Daoy (cell line): ENCODE measurements around the gene PDE8B. TPM values are rescaled to one million over a fixed set of nuclear protein-coding genes. Genes with fewer than 3 reads are reported as not detected.

Source experiments
- DNase-seq: peaks from one replicate; pipeline ENCODE4 v3.0.0-alpha.2; 2015; ENCODE audit warnings: low read depth
- total RNA-seq: library from RNA; depleted of rRNA; stranded (reverse); fragments of >200 nt; shearing (Covaris generic); gene quantifications from 2 replicates; pipeline ENCODE4 v1.2.3, GENCODE V29; 2014; rRNA removed

The PDE8B gene, protein sequence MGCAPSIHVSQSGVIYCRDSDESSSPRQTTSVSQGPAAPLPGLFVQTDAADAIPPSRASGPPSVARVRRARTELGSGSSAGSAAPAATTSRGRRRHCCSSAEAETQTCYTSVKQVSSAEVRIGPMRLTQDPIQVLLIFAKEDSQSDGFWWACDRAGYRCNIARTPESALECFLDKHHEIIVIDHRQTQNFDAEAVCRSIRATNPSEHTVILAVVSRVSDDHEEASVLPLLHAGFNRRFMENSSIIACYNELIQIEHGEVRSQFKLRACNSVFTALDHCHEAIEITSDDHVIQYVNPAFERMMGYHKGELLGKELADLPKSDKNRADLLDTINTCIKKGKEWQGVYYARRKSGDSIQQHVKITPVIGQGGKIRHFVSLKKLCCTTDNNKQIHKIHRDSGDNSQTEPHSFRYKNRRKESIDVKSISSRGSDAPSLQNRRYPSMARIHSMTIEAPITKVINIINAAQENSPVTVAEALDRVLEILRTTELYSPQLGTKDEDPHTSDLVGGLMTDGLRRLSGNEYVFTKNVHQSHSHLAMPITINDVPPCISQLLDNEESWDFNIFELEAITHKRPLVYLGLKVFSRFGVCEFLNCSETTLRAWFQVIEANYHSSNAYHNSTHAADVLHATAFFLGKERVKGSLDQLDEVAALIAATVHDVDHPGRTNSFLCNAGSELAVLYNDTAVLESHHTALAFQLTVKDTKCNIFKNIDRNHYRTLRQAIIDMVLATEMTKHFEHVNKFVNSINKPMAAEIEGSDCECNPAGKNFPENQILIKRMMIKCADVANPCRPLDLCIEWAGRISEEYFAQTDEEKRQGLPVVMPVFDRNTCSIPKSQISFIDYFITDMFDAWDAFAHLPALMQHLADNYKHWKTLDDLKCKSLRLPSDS
- total RNA-seq: 0.29 and 1.6 TPM in 2 replicates

DNA sequence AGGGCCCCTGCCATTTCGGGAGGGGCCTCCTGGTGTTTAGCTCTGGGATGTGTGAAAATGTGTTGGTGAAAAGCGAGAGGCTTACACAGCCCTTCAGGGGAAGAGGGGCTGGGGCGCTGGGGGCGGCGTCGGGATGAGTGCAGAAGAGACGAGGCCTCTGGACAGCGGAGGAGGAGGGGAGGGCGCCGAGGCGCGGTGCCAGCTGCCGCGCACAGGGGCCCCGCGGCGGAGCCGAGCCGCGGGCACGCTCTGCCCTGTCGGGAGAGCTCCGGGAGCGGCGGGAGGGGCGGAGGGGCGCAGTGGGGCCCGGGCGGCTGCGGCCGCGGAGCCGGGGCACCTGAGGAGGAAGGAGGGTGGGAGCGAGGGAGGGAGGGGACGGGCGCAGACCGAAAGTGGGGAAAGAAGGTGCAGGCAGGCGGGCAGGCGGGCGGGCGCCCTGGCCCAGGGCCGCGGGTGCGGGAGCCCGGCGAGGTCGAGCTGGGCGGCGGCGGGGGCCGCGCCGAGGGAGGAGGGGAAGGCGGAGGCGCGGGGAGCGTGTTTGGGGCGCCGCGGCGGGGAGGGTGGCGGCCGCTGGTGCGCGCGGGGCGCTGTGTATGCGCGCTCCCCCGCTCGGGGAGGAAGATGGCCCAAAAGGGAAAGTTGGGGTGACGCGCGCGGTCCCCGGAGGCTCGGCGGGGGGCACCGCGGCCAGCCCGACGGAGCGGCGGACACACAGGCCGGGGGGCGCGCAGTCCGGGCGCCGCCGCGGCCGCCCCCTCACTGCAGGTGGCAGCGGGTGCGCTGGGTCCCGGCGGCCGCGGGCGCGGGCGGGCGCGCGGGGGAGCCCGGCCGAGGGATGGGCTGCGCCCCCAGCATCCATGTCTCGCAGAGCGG is at the start of gene PDE8B:
TSS of gene PDE8B (plus strand) at position 590 of the 873 bp plus-strand sequence. CDS start at position 836, 246 bp downstream.
- DNase-seq: no peak

DNA sequence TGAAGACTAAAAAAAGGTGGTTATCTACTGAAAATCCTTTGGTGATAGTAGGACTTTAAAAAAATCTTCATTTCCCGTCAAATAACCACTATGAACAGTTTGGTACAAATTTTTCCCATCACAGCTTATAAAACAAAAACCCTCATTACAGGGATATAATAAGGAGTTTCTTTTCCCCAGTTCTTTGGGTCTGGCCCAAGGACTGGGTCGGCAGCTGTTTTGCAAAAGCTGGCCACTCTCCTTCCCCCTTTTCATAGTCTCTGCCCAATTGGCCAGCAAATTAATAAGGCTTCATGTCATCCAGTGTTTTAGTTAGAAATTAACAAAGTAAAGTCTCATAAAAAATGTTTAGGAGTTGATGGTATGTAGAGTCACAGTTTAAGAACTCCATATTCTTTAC is 47.0 kb upstream of the PDE8B start:
- no peak for DNase-seq

DNA sequence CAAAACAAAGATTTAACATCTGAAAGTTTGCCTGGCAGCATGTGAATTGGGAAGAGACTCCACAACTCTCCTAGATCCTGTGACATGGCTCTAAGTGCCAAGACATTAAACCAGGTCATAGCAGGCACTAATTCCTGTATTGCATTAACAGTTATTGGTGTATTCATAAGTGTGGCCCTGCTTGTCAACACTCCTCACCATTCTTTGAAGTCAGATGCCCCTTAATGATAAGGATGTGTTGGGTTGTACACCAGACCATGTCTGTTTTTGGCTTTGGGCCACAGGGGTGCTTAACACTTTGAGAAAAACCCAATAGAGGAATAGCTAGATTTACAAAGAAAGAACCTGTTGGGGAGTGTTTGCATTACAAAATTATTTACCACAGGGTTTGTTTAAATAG is 43.4 kb upstream of the PDE8B start:
- no peak for DNase-seq

DNA sequence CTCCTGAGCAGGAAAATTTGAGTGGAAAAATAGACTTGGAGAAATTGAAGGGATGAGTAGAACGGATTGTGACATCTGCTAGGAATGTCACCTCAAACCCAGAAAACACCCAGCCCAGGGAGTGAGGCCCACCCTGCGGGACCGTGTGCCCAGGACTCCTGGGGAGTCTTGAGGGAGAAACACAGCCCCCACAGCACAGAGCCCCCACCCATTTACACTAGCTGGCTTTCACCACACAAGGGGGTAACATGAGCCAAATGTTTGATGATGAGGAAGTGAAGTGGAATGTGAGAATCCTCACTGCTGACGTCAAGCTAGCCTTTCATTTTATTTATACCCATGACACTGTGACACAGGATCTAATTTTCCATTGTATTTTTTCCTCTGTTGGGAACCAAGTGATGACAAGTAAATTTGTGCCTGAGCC is 42.8 kb upstream of the PDE8B start:
- peak; percentile 78 for DNase-seq

DNA sequence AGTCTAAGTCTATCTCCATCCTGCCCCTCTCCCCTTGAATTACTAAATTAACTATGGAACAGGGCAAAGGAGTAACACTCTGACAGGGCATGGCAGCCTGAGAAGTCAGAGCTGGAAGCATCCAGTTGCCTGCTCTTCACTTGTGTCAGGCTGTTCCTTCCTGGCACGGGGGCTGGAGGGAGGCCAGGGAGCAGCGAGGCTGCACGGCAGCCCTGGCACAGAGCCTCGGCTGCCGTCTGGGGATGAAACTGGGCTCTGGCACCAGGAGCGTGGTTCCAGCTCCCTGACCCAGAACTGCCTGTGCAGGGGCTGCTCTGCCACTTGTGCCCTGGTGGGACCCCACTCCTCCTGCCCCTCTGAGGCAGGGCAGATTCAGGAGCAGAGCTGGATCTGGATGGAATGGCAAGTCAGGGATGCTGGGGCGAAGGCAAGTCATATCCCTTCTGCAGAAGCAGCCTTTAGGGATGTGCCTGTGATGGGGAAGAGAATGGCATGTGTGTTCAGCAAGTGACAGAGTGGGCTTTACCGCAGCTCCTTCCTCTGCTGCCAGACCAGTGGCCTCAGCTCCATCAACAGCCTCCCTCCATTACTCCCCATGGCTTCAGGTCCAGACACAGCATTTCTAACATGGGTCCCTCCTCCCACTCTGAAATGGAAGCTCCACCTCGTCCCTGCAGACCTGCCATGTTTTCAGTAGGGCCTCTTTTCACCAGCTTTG is 42.2 kb upstream of the PDE8B start:
- DNase-seq: peak; percentile 64

DNA sequence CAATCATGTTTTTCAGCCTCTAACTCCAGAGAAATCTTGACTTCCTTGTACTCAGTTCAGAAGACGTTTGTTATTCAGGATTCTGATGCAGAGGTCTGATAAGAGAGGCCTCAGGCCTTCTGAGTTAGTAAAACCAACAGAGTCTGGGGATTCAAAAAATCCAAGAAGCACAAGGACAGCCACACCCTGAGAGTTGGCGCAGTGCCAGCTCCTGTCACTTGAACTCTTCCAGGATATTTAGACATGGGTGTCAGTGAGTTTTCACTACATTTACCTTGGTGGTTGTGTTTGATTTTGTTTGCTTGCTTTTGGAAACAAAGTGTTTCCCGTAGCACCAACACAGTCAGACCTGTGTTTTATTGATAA is 41.6 kb upstream of the PDE8B start:
- peak; percentile 43 for DNase-seq

DNA sequence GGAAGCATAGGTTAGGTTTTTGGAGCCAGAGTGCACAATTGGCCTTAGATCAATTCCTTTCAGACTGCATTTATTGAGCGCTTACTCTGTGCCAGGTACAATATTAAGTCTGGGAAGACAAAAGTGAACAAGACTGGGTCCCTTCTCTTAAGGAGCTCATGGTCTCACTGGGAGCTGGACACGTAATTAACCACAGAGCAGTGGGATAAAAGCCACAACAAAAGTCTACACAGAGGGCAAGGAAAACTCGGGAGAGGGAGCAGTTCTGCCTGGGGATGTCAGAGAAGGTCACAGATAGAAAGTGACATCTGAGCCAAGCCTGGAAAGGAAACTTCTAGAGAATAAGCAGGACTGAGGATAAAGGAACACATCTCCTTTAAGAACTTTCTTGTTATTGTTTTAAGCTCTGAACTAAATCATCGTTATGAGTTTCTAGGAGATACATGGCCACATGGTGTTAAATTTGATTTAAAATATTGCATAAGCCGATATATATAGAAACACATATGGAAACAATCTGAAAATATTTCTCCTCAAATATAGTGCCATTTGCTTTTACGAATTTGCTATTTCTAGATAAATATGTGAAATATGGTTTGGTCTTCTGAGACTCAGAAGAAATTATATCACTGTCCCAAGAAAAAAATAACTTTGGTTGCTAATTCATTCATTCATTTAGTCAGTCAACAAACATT is 40.1 kb upstream of the PDE8B start:
- DNase-seq: no peak

DNA sequence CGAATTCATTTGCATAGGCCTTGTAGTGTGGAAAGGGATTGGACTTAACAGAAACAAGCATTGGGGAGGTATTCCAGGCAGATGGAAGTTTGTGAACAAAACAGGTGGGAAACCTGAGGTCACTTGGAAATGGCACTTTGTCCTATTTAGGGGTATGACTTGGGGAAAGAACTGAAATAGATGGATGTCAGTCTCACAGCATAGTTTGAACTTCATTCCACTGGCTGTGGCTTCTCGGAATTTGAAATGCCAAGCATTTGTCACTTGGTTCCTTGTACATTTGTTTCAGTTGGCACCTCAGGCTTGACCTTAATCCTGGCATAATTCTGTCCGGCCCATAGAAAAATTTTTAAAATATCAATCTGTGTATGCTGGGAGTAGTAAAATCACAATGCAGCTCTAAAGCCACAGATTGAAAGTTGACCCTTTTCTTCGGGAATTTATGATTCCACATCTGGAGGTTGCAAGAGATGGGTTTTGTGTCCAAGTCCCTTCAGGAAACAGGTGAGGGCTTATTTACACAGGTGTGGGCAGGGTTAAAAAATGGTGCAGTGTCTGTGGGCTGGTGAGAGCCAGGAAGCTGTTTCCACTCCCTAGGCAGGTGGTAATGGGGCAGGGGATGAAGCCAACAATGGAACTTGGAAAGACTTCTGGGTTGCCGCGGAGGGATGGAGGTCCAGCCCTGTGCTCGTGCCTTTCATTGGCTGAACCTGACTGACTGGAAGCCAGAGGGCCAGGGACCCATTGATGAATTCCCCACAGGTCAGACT is 39.2 kb upstream of the PDE8B start:
- no peak for DNase-seq

DNA sequence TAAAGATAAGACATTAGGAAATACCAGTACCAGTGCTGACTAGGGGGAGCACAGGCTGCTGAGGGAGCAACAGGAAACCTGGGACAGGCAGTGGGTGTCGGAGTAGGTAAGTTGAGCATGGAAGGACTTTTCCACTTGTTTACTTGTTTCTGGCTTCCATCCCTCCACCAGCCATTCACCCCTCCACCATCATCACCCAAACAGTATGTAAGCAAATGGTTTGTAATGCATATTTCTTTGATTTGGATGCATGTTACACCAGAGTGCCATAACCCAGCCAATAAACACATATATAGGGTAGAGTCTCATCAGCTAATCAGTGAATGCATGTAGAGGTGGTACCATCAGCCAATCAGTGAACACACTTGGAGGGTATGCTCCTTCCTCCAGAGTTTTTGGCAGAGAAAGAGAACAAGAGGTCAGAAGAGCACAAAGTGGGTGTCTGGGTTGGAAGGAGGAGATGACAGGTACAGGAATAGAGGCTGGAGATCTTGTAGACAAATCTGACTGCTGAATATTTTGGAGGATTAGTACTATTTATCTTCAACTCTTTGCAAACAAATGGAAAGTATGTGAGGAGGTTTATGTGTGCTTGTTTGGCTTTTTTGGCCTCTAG is 37.7 kb upstream of the PDE8B start:
- no peak for DNase-seq

DNA sequence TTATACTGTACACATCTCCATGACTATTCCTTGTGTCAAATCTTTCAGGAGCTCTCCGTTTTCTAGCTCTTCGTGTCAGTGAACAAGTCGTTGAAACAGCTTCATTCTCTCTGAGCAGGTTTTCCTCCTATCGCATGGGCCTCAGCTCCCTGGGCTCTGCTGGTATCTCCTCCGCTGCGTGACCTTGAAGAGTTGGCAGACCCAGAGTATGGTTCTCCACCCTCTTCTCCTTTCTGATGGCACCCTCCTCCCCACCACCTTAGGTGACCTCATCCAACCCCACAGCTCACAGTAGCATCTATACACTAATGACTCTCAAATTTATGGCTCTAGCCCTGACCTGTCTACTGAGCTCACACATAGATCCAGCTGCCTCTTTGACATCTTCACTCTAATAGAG is 36.0 kb upstream of the PDE8B start:
- no peak for DNase-seq

DNA sequence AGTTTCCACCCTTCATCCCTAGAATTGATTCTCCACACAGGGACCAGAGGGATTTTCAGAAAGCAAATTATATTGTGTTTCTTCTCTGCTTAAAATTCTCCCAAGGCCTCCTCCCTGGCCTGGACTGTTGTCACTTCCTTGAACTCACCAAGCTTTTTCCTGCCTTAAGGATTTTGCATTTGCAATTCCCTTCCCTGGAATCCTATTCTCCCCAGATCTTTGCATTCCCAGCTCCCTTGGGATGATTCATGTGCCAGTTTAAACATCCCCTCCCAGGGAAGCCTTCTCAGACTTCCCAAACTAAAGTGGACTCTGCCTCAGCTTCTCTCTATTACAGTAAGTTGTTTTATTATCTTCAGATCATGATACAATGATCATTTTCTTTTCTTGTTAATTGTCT is 35.2 kb upstream of the PDE8B start:
- DNase-seq: no peak

DNA sequence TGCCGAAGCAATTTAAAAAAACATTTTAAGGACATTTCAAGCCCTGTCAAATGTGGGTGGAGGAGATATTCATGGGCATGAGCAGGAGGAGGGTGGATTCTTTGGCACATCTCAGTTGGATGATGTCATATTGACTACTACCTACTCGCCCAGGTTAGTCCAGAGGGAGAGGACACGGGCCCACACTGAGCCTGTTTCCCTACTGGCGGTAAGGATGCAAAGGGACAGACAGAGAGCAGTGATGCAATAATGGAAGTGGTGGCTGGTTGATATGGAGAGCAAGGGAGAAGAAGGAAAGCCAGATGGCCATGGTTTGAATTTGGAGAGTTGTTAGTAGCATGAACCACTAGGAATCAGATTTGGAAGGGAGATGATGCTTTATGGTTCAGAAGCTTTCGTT is 34.1 kb upstream of the PDE8B start:
- no peak for DNase-seq

DNA sequence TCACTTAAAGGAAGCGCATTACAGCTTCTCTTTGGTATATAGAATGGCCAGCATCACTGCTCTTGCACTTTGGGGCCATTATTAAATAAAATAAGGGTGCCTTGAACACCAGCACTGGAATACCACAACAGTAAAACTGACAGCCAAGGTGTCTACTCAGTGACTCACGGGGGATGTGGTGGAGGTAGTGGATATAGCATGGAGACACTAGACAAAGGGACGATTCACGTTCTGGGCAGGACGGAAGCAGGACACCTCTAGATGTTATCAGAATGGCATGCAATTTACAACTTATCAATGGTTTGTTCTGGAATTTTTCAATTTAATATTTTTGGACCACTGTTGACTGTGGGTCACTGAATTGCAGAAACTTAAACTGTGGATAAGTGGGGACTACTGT is 32.9 kb upstream of the PDE8B start:
- no peak for DNase-seq

DNA sequence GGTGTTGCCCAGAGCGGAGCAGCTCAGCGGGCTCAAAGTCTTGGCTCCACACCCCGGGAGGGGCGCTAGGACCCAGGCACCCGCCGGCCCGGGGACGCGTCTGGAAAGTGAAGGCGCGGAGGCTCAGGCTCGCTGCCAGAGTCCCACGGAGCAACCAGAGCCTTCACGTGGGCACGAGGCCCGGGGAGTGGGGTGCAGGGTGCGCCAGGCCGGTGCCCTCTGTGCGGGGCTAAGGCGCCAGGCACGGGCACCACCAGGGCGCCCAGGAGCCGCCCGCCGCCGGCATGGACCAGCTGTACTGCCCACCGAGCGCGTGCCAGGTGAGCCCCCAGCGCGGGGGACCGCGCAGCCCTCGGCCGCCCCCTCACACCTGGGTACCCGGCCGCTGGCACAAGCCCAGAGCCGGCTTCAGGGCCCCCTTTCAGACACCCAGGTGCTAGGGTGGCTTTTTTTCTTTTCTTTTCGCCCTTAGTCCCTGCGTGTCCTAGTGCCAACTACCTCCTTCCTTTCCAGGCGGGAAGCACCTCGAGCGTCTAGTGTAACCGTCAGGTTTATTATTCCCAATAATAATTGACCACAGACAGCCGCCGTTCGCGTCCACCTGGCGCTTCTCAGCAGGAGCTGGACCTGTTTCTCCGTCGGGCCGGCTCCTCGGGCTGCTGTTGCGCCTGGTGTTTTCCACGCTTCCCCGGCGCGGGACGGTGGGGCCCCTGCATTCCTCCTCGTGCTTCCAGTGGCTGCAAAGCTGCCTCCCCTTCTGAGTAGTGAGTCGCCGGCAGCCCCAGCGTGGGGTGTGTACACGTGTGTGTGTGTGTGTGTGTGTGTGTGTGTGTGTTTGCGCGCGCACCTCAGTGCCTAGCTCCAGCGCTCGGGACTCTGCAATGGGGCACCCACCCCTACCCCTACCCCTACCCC is 30.1 kb upstream of the PDE8B start:
- peak; percentile 8 for DNase-seq

DNA sequence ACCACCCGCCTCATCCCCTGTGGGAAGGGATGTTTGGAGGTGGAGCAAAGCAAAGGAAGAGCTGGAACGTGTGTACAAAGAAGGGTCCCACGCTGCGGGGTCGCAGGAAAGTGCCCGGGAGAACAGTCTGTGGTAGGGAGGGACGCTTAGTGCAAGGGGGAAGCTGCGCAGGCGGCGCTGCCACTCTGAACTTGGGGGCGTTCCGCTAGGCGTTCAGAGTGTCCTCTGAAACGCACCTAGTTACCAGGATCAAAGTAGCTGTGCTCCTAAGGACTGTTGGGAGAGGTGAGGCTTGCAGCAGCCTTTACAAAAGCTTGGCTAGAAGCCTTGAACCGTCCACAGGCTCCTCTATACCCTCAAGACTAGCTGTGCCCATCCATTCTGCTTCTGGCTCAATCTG is 29.3 kb upstream of the PDE8B start:
- DNase-seq: no peak

DNA sequence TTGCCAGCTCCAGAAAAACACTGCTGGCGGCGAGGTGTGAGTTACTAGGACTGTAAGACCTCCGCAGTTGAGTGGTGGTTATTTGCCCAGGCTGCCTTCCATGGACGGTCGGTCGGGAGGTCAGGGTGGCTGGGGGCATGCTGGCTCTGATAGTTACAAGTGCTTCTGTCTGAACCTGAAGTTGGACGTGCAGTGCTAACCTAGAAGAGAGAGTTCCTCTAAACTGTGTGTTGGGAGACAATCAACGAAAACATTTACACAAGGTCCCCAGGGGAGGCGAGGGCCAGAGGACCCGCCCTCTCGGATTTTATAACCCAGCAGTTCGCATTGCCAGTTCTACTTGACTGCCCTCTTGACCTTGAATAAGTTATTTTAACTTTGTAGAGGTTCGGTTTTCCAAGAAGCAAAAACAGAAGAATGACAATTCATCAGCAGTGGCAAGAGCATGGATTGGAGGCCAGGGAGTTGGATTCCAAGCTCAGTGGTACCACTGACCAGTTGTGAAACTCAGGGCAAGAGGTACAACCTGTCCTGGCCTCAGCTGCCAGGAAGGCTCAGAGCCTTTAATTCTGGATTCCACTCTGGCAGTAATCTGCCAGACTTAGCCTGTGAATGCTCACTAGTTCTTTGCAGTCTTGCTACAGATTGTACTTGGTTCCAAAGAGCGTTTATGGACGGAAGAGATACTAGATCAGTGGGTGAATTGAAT is 28.7 kb upstream of the PDE8B start:
- DNase-seq: no peak

DNA sequence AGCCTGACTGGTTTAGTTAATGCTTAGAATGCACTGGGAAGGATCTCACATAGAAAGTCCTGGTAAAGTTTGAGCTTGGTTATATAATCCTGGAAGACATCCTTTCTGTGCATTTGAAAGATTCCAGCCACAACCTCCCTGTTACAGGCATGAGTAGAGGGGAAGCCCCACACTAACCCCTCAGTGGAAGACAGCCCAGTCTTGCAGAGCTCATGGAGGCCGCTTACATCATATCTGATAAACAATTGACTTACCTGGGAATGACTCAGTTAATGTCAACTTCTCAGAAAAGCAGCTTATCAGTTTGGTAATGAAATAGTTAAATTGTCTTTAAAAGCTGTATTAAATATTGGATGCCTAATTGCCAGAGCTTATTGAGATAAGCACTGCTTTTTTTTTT is 28.1 kb upstream of the PDE8B start:
- no peak for DNase-seq
